H9 (cell line): Measurements from ENCODE around the gene GPR107. TPM values are rescaled to one million over a fixed set of nuclear protein-coding genes. Genes with fewer than 3 reads are reported as not detected.

Source experiments
- DNase-seq: peaks from one replicate; pipeline ENCODE4 v3.0.0-alpha.2; 2017
- H2AFZ ChIP-seq: one replicate; pipeline ENCODE4 v1.6.1; 2013; ENCODE audit warnings: mild to moderate bottlenecking, low read length, control low read depth, moderate library complexity
- H2AK5ac ChIP-seq: 2 replicates; pipeline ENCODE4 v1.6.1; 2013; ENCODE audit warnings: low read length, control low read depth, mixed read lengths; ENCODE audit not compliant: insufficient read length
- H2BK120ac ChIP-seq: one replicate; pipeline ENCODE4 v1.6.1; 2013; ENCODE audit warnings: low read depth, mild to moderate bottlenecking, low read length, control low read depth, inconsistent platforms; ENCODE audit not compliant: poor library complexity, severe bottlenecking
- H2BK12ac ChIP-seq: 2 replicates; pipeline ENCODE4 v1.6.1; 2013; ENCODE audit warnings: low read length, control low read depth, mixed read lengths, low read depth; ENCODE audit not compliant: insufficient read length
- H2BK15ac ChIP-seq: 2 replicates; pipeline ENCODE4 v1.6.1; 2013; ENCODE audit warnings: low read depth, low read length, control low read depth
- H2BK20ac ChIP-seq: one replicate; pipeline ENCODE4 v1.6.1; 2013; ENCODE audit warnings: low read depth, mild to moderate bottlenecking, low read length, control low read depth, inconsistent platforms; ENCODE audit not compliant: poor library complexity, severe bottlenecking
- H2BK5ac ChIP-seq: 2 replicates; pipeline ENCODE4 v1.6.1; 2013; ENCODE audit warnings: low read length, control low read depth, mixed read lengths; ENCODE audit not compliant: insufficient read length
- H3K14ac ChIP-seq: 2 replicates; pipeline ENCODE4 v1.6.1; 2013; ENCODE audit warnings: low read length, control low read depth; ENCODE audit not compliant: insufficient read depth
- H3K18ac ChIP-seq: 2 replicates; pipeline ENCODE4 v1.6.1; 2013; ENCODE audit warnings: low read depth, mild to moderate bottlenecking, mixed read lengths, low read length, control low read depth; ENCODE audit not compliant: insufficient read length
- H3K23ac ChIP-seq: 2 replicates; pipeline ENCODE4 v1.6.1; 2013; ENCODE audit warnings: low read length, control low read depth, mixed read lengths, low read depth; ENCODE audit not compliant: insufficient read length
- H3K23me2 ChIP-seq: 2 replicates; pipeline ENCODE4 v1.6.1; 2013; ENCODE audit warnings: low read depth, mild to moderate bottlenecking, mixed read lengths, low read length, control low read depth; ENCODE audit not compliant: insufficient read length, poor library complexity, severe bottlenecking
- H3K27ac ChIP-seq: 2 replicates; pipeline ENCODE4 v1.5.1; 2013; ENCODE audit warnings: low read length, control low read depth, mixed read lengths, low read depth; ENCODE audit not compliant: insufficient read length
- H3K27me3 ChIP-seq: 2 replicates; pipeline ENCODE4 v1.6.1; 2013; ENCODE audit warnings: low read length, control low read depth, inconsistent platforms; ENCODE audit not compliant: insufficient read depth
- H3K4ac ChIP-seq: 2 replicates; pipeline ENCODE4 v1.6.1; 2013; ENCODE audit warnings: low read depth, mild to moderate bottlenecking, control low read depth, inconsistent platforms, low read length, moderate library complexity
- H3K4me1 ChIP-seq: 2 replicates; pipeline ENCODE4 v1.6.1; 2013; ENCODE audit warnings: low read length, control low read depth, inconsistent platforms; ENCODE audit not compliant: insufficient read depth
- H3K4me2 ChIP-seq: 2 replicates; pipeline ENCODE4 v1.6.1; 2013; ENCODE audit warnings: low read length, control low read depth, mixed read lengths; ENCODE audit not compliant: insufficient read length, insufficient read depth
- H3K56ac ChIP-seq: 2 replicates; pipeline ENCODE4 v1.6.1; 2013; ENCODE audit warnings: low read depth, mild to moderate bottlenecking, mixed read lengths, low read length, control low read depth; ENCODE audit not compliant: insufficient read length
- H3K79me1 ChIP-seq: 2 replicates; pipeline ENCODE4 v1.6.1; 2013; ENCODE audit warnings: low read depth, mild to moderate bottlenecking, moderate library complexity, low read length, control low read depth, inconsistent platforms; ENCODE audit not compliant: insufficient read depth, poor library complexity, severe bottlenecking
- H3K79me2 ChIP-seq: 2 replicates; pipeline ENCODE4 v1.6.1; 2013; ENCODE audit warnings: low read length, control low read depth, inconsistent platforms; ENCODE audit not compliant: insufficient read depth
- H3K9ac ChIP-seq: 2 replicates; pipeline ENCODE4 v1.6.1; 2013; ENCODE audit warnings: low read length, control low read depth, mixed read lengths; ENCODE audit not compliant: insufficient read length; ENCODE audit errors: extremely low read depth
- H3K9me3 ChIP-seq: one replicate; pipeline ENCODE4 v1.6.1; 2013; ENCODE audit warnings: low read depth, low read length, inconsistent platforms; ENCODE audit not compliant: control insufficient read depth
- H3T11ph ChIP-seq: one replicate; pipeline ENCODE4 v1.6.1; 2013; ENCODE audit warnings: mild to moderate bottlenecking, low read length, control low read depth, inconsistent platforms
- H4K20me1 ChIP-seq: one replicate; pipeline ENCODE4 v1.6.1; 2013; ENCODE audit not compliant: control insufficient read depth, insufficient read length, insufficient read depth
- H4K5ac ChIP-seq: 2 replicates; pipeline ENCODE4 v1.6.1; 2013; ENCODE audit warnings: low read depth, mild to moderate bottlenecking, mixed read lengths, low read length, control low read depth; ENCODE audit not compliant: insufficient read length
- H4K8ac ChIP-seq: replicated peaks from 2 replicates; pipeline ENCODE4 v1.6.1; 2013; ENCODE audit warnings: low read length, control low read depth, mixed read lengths, low read depth; ENCODE audit not compliant: insufficient read length
- H4K91ac ChIP-seq: 2 replicates; pipeline ENCODE4 v1.6.1; 2013; ENCODE audit warnings: low read depth, mild to moderate bottlenecking, moderate library complexity, mixed read lengths, low read length, control low read depth; ENCODE audit not compliant: insufficient read length
- H3K27ac Mint-ChIP-seq, 3 experiments: 2 replicates in 2 of 3; 3 replicates in 1 of 3; pipeline ENCODE4 v1.8.0; 2020 to 2021; ENCODE audit warnings: mixed read lengths in 3 of 3, mild to moderate bottlenecking in 1 of 3, moderate library complexity in 1 of 3
- H3K27me3 Mint-ChIP-seq: 2 replicates; pipeline ENCODE4 v1.8.0; 2021; ENCODE audit warnings: low read depth, mild to moderate bottlenecking, moderate library complexity, mixed read lengths
- H3K36me3 Mint-ChIP-seq, 3 experiments: 2 replicates in 2 of 3; 3 replicates in 1 of 3; pipeline ENCODE4 v1.8.0; 2020 to 2021; ENCODE audit warnings: low read depth in 3 of 3, mixed read lengths in 3 of 3; ENCODE audit not compliant: insufficient read depth in 1 of 3
- H3K4me1 Mint-ChIP-seq, 2 experiments: 2 replicates each; pipeline ENCODE4 v1.8.0; 2020; ENCODE audit warnings: mixed read lengths in 2 of 2
- H3K4me3 Mint-ChIP-seq, 2 experiments: 2 replicates in 1 of 2; 3 replicates in 1 of 2; pipeline ENCODE4 v1.8.0; 2020 to 2021; ENCODE audit warnings: mild to moderate bottlenecking in 2 of 2, mixed read lengths in 2 of 2, moderate library complexity in 1 of 2
- H3K9me3 Mint-ChIP-seq, 2 experiments: 2 replicates in 1 of 2; 3 replicates in 1 of 2; pipeline ENCODE4 v1.8.0; 2020; ENCODE audit warnings: mild to moderate bottlenecking in 2 of 2, mixed read lengths in 2 of 2, moderate library complexity in 1 of 2
- WGBS: extraction: QIAGEN DNeasy Blood & Tissue Kit; methylation state at CpG from one replicate; pipeline ENCODE4 v1.1.7; 2013; ENCODE audit warnings: missing lambda C conversion rate, low lambda C conversion rate, mixed read lengths; ENCODE audit not compliant: insufficient read length; ENCODE audit errors: extremely low coverage; 5-methylcytosine and 5-hydroxymethylcytosine counted together
- total RNA-seq: library from RNA; stranded (reverse); gene quantifications from 2 replicates; pipeline ENCODE4 v1.2.1, GENCODE V29; 2021
- TF ChIP-seq, protein P1 (sequence below): fragments of 200-600 bp; sonication (generic); conservative IDR thresholded peaks from 3 replicates; pipeline ENCODE4 v1.8.0; 2021; ENCODE audit warnings: antibody characterized with exemption, mild to moderate bottlenecking

GPR107 gene
- total RNA-seq, 1 experiment from 2014 or later = 38.0 TPM

DNA sequence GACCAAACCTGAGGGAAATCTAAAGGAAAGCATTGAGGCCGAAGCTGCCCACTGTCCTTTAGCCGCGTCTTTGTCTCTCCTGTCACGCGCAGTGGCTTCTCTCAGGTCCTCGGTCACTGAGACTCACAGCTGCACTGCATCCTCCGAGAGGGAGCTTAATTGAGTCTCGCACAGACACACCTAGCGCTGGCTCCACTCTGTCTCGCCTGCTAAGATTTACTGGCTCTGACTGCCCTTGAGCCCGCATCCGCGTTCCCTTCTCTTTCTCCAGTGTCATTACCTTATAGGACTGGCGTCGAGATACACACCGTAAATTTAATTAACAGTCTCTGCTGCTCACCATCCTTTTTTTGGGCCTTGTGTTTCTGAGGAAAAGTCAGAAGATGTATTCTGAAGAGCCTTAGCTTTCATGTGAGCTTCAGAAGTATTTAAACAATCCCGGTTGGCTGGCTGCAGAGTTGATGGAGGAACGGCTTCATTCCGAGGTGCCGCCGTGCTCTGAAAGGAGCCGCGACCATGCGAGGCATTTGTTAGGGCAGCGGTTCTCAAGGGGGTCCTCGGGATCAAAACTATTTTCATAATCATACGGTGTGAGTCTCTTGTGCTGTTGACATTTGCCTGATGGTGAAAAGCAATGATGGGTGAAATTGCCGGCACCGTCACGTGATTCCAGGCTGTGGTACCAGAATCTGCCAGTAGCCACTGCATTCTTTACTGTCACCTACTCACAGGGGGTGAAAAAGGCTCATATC is 58.3 kb downstream of the GPR107 start:
- WGBS = no CpG with 5 or more reads among the region's 30 CpGs
- no peak overlapping the region for H2BK20ac ChIP-seq
- no peak overlapping the region for H3K18ac ChIP-seq
- peaks cover 5 to 6% of the 10 kb centered on the region in 2 experiments; a peak in 3 of 4 replicates for H3K4me1 Mint-ChIP-seq
- no peak overlapping the region for H3K4me2 ChIP-seq
- H3K9me3 ChIP-seq = no peaks in the 10 kb centered on the region
- no peaks in the 10 kb centered on the region for H4K20me1 ChIP-seq
- no peaks in the 10 kb centered on the region for H3K27me3 ChIP-seq
- no peak overlapping the region for H3K4ac ChIP-seq
- no peaks in the 10 kb centered on the region for H3K79me1 ChIP-seq
- H2BK5ac ChIP-seq = no peak overlapping the region
- no peak overlapping the region for H3K14ac ChIP-seq
- TF ChIP-seq, protein P1, sequence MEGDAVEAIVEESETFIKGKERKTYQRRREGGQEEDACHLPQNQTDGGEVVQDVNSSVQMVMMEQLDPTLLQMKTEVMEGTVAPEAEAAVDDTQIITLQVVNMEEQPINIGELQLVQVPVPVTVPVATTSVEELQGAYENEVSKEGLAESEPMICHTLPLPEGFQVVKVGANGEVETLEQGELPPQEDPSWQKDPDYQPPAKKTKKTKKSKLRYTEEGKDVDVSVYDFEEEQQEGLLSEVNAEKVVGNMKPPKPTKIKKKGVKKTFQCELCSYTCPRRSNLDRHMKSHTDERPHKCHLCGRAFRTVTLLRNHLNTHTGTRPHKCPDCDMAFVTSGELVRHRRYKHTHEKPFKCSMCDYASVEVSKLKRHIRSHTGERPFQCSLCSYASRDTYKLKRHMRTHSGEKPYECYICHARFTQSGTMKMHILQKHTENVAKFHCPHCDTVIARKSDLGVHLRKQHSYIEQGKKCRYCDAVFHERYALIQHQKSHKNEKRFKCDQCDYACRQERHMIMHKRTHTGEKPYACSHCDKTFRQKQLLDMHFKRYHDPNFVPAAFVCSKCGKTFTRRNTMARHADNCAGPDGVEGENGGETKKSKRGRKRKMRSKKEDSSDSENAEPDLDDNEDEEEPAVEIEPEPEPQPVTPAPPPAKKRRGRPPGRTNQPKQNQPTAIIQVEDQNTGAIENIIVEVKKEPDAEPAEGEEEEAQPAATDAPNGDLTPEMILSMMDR = no peak
- H3K4me3 Mint-ChIP-seq = no peak overlapping the region
- no peaks in the 10 kb centered on the region for H3K9me3 Mint-ChIP-seq
- no peak overlapping the region for H2BK120ac ChIP-seq
- peak overlapping the region; percentile 52 to 90 (median 63); a peak in 4 of 7 replicates for H3K27ac Mint-ChIP-seq
- no peaks in the 10 kb centered on the region for H3K4me1 ChIP-seq
- H3K9ac ChIP-seq = no peak overlapping the region
- H2AK5ac ChIP-seq = no peak overlapping the region
- H3K79me2 ChIP-seq = no peaks in the 10 kb centered on the region
- no peak for DNase-seq
- H3K27me3 Mint-ChIP-seq = no peaks in the 10 kb centered on the region
- no peak overlapping the region for H2BK12ac ChIP-seq
- H3K23me2 ChIP-seq = no peaks in the 10 kb centered on the region
- H3K23ac ChIP-seq = no peak overlapping the region
- H4K8ac ChIP-seq = no peak overlapping the region
- no peak overlapping the region for H3K56ac ChIP-seq
- H4K91ac ChIP-seq = no peak overlapping the region
- no peak overlapping the region for H3T11ph ChIP-seq
- H3K36me3 Mint-ChIP-seq = peaks cover 4 to 37% (median 25%) of the 10 kb centered on the region in 3 experiments; a peak in 6 of 7 replicates
- H3K27ac ChIP-seq = no peak overlapping the region
- no peak overlapping the region for H2BK15ac ChIP-seq
- H2AFZ ChIP-seq = no peak overlapping the region
- no peak overlapping the region for H4K5ac ChIP-seq
